Activated CD4-positive, alpha-beta T cell treated with anti-CD3 and anti-CD28 coated beads, Interleukin-2, amount 50 U/mL, for 48 hours (primary cell): ENCODE measurements around the gene EYA3.

Source experiments
- DNase-seq, 2 experiments: peaks; one replicate each; pipeline ENCODE4 v3.0.0-alpha.2; 2020

EYA3 gene, protein sequence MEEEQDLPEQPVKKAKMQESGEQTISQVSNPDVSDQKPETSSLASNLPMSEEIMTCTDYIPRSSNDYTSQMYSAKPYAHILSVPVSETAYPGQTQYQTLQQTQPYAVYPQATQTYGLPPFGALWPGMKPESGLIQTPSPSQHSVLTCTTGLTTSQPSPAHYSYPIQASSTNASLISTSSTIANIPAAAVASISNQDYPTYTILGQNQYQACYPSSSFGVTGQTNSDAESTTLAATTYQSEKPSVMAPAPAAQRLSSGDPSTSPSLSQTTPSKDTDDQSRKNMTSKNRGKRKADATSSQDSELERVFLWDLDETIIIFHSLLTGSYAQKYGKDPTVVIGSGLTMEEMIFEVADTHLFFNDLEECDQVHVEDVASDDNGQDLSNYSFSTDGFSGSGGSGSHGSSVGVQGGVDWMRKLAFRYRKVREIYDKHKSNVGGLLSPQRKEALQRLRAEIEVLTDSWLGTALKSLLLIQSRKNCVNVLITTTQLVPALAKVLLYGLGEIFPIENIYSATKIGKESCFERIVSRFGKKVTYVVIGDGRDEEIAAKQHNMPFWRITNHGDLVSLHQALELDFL

DNA sequence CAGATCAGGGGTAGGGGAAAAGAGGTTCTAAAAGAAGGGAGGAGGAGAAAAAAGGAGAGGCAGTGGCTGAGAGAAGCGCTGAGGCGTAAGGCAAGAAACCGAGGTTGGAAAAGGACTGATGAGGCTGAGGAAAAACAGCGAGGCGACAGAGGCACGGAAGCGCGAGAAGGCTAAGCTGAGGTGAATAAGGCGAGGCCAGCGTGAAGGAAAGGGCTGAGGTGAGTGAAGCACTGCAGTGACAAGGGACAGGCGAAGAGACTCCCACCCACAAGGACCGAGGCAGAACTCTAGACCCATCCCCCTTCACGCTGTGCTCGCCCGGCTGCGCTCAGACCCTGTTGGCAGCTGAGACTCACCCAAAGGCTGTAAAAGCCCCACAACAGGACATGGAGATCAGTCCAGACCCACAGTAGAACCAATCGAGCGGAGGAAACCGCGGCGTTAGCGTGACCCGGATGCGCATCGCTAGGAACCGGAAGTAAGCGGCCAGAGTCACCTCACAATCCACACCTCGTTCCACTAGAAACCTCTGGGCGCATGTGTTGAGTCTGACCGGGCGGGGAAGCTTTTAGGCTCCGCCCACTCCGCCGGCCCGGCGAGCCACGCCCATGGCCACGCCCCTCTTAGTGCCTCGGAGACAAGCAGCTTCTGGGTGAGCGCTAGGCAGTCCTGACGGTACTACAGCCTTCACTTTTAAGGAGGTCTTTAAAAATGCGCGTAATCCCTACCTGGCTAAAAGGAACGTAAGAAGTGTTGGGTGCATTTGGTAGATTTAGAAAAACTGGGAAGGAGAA is at the start of gene EYA3:
Gene EYA3, minus strand, starts transcription at position 443 of the 794 bp plus-strand sequence. CDS start 30,584 bp downstream, outside the sequence.
- DNase-seq = peak; percentile 99

DNA sequence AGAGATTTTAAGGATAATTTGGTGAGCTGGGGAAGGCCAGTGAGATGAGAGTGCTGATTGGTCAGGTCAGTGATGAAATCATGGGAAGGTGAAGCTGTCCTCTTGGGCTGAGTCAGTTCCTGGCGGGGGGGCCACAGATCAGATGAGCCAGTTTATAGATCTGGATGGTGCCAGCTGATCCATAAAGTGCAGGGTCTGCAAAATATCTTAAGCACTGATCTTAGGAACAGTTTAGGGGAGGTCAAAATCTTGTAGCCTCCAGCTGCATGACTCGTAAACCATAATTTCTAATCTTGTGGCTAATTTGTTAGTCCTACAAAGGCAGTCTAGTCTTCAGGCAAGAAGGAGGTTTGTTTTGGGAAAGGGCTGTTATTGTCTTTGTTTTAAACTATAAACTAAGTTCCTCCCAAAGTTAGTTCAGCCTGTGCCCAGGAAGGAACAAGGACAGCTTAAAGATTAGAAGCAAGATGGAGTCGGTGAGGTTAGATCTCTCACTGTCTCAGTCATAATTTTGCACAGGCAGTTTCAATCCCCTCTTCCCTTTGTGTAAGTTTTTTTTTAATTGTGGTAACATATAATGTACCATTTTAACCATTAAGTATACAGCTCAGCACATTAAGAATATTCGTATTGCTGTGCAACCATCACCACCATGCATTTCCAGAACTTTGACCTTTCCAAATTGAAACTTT is 48.7 kb upstream of the EYA3 start:
- no peak for DNase-seq

DNA sequence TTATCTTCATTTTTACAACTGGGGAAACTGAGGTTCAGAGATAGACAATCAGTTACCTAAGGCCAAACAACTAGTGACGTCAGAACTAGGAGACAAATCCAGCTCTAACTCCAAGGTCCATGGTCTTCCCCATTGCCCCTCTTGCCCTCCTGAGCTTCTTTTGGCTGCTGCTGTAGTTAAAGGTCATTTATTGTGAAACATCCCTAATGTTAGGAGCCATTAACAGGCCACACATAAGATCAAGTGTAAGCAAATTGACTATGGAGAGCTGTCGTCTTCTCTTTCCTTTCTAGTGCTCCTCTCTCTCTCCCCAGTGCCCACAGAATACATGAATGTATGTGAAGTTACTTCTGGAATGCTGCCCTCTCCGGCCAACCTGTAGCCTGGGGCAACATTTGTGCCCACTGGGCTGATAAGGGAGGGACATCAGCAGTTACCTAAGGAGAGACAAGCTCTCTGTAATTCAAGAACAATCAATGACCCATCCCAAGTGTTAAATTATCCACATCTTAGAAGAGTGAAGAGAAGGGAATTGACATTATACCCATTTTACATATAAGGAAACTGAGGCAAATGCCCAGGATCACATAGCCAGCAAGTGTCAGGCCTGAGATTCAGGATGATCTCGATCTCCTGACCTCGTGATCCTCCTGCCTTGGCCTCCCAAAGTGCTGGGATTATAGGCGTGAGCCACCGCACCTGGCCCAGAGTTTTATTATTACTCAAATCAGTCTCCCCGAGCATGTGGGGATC is 47.9 kb upstream of the EYA3 start:
- no peak for DNase-seq

DNA sequence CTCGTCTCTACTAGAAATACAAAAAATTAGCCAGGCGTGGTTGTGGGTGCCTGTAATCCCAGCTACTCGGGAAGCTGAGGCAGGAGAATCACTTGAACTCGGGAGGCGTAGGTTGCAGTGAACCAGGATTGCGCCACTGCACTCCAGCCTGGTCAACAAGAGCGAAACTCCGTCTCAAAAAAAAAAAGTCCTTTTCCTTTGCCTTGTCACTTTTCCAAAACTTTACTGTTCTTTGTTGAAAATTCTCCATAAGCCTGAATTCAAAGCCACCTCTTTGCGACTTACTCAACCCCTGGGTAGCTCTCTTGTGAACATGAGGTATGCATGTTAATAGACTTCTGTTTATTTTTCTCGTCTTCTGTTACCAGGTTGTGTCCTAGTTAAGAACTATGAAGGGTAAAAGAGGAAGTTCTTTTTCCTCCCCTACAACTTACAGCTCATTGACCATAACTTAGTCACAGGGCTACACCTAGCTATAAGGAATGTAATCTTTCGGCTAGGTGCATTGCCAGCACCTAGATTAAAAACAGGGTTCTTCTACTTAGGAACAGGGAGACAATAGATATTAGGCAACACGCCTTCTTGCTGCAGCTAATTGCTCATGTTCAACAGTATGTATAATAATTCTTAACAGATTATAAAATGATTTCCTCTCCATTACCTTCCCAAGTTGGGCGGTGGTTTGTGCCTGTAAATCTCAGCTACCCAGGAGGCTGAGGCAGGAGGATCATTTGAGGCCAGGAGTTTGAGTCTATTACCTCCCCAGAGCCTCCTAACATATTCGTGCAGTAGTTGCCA is 47.2 kb upstream of the EYA3 start:
- no peak for DNase-seq

DNA sequence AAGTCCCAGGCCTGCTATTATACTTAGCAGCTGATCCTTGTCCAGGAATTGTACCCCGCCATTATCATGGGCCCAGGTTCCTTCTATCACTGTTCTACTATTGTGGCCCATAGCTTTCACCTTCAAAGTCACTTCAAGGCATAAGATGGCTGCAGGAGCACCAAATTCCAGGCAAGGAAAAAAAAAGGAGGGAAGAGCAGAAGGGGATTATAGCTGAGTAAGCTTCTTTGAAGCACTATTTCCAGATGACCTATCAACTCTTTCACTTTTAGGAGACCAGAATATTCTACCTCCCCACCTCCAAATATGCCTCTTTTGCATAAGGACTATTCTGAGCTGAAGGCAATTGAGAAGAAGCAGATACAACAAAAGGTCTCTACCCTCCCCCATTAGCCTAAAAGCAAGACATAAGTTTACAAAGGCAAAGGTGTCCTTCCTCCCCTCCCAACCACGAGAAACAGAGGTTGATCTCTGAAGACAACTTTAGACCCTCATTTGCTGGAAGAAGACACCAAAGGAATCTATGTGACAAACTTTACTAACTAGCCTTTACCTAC is 46.3 kb upstream of the EYA3 start:
- no peak for DNase-seq

DNA sequence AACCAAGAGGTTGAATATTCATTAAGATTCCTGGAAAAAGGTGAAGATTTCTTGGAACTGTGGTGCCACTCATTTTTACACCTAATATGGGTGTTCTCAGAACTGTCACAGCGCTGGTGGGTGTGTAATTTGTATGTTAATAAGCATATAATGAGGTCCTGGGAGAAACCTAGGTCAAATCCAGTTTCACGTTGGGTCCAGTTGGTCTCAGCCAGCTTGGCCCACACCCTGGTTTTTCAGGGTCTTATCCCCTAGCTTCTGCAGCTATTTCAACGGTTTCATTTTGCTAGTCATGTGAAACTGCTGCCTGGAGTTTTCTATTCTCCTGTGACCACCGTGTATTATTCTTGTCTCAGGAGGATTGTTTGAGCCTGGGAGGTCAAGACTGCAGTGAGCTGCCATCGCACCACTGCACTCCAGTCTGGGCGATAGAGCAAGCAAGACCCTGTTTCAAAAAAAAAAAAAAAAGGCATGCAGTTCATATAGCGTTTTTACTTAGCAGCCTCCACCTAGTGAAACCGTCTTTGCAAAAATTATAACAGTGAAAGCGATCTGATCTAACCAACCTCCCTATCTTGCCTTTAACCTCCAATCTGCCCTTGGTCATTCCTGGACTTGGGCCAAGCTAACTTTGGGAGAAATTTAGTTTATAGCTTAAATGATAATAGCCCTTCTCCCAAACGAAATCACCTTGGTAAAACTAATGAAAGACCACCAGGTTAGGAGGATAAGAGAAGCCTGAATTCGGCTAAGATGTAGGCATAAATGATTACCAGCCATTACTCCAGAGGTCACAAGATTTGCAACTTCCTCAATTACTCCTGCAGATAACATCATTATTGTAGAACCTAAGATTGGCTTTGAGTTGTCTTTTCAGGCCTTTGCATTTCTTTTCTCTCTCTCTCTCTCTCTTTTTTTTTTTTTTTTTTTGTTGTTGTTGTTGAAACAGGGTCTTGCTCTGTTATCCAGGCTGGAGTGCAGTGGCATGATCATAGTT is 44.1 kb upstream of the EYA3 start:
- no peak for DNase-seq

DNA sequence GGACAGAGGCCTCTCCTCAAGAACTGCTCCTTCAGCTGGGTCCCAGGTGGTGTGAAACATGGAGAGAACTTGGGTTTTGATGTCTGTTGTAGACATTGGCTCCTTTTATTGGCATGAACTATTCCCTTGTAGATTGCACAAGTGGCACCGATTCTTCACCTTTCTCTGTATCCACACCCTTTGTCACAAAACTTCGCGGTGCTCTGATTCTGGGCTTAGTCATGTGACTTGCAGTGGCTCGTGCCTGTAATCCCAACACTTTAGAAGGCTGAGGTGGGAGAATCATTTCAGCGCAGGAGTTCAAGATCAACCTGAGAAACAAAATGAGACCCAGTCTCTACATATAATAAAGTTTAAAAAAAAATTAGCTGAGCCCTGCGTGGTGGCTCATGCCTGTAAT is 42.5 kb upstream of the EYA3 start:
- no peak for DNase-seq

DNA sequence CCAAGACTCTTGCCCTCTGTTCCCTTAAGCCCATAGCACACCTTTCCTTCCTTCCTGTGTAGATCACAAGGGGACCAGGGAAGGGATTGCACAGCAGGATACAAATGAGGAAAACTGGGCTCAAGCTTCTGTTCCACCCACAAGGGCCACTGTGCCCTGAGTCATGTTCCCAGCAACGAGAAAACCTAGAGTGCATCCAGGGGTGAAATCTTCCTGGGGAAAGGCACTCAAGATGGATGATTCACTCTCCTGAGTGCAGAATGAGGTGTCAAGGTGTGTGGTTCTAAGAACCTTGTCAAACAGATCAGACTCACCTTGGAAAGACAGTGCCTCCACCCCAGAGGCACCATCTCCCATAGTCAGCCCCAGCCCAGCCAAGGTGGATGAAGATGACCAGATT is 40.7 kb upstream of the EYA3 start:
- no peak for DNase-seq

DNA sequence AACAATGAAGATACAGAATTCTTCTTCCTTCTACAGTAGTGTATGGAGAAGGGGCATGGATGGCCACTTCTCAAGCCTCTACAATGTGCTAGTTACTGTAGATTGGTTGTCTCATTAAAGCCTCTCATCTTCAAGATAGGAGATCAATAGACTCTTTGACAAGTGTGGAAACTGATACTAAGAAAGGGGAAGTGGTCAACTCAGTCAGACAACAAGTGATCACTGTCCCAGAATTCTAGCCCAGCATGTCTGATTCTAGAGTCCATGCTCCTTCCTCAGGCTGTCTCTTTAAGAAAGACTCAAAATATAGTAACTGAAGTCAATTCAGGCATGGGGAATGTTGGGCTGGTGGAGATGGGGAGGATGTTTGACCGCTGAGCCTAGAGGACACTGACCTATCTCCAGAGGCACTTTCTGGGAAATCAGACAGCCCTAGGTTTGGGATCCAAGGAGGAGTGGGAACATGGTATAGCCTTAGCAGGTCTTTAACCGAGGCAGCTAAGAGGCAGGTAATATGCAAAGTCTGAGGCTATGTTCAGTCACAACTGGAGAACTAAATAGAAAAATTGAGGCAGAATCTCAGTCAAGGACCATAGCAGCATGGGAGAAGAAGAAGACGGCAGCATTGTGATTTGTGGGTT is 39.3 kb upstream of the EYA3 start:
- DNase-seq = no peak

DNA sequence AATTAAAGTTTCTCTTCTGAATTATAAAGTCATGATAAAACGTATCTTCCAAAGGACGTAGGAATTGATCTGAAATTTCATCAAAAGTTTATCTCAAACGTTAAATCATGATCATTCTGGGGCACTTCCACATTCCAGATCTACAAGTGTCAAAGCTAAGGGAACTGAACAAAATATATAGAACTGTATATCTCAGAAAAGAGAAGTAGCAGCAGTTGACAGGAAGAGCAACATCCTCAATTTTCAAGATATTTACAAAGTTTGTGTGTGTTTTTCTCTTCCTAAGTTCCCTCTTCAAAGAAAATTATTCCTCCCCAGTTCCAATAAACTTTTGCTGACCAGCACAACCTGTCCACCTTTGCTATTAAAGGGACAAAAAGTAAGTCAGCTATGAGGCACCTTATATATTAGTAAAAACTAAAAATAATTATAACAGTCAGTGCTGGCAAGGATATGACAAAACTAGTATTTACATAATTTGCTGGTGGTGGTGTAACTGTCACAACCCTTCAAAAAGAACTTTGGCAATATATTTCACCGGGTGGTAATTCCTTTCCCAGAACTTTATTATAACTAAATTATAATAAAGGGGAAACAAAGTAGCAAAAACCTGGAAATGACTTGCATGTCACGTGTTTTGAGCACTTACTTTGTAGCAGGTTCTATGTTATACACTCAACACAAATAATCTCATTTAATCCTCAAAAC is 38.5 kb upstream of the EYA3 start:
- no peak for DNase-seq

DNA sequence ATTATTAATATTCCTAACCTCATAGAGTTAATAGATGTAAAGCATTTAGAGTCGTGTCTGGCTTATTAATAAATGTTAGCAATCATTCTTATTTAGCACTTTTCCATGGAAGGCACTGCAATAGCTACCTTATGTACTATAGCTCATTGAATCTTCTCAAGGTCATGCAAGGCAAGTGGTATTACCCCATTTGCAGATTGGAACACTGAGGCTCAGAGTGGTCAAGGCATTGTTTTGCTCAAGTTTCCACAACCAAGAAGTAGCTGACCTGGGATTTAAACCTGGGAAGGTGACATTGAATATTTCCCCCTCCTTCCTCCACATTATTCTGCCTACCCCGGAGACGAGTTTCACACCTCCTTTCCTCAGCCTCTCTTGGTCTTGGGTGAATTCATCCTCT is 37.8 kb upstream of the EYA3 start:
- DNase-seq = no peak

DNA sequence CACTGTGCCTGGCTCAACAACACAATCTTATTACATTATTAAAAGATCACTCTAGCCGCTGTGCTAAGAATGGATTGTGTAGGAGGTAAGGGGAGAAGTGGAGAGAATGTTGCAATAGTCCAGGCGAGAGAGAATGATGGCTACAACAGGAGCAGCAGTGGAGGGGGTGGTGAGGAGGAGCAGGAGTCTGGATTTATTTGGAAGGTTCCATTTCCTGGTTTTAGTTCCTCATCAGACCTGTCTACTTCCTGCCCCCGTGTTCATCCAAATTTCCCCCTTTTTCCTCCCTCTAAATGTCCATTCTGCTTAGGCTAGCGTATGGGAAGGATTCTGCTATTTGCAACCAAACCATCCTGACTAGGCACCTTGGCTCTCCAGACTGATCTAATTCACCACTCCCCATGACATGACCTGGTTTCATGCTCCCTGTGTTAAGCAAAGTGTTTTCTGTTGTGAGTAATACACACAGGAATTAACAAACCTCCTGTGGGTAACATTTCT is 35.1 kb upstream of the EYA3 start:
- no peak for DNase-seq

DNA sequence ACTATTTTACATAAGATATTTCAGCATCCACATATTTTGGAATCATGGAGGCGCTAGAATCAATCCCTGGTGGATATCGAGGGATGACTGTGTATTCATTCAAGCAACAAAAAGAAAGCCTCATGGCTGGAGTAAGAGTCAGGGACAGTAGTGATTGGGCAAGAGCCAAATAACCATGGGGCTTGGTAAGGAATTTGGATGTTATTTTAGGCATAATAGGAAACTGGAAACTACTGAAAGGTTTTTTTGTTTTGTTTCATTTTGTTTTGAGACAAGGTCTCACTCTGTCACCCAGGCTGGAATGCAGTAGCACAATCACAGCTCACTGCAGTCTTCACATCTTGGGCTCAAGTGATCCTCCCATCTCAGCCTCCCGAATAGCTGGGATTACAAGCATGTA is 33.8 kb upstream of the EYA3 start:
- no peak for DNase-seq

DNA sequence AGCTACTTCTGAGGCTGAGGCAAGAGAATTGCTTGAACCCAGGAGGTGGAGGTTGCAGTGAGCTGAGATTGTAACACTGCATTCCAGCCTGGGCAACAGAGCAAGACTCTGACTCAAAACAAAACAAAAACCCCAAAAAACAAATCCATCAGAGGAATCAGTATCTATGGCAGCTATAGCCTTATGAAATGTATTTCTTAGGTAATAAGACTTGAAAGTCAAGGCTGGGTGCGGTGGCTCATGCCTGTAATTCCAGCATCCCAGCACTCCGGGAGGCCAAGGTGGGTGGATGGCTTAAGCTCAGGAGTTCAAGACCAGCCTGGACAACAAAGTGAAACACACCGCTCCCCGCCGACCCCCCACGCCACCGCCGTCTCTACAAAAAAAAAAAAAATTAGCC is 31.1 kb upstream of the EYA3 start:
- no peak for DNase-seq

DNA sequence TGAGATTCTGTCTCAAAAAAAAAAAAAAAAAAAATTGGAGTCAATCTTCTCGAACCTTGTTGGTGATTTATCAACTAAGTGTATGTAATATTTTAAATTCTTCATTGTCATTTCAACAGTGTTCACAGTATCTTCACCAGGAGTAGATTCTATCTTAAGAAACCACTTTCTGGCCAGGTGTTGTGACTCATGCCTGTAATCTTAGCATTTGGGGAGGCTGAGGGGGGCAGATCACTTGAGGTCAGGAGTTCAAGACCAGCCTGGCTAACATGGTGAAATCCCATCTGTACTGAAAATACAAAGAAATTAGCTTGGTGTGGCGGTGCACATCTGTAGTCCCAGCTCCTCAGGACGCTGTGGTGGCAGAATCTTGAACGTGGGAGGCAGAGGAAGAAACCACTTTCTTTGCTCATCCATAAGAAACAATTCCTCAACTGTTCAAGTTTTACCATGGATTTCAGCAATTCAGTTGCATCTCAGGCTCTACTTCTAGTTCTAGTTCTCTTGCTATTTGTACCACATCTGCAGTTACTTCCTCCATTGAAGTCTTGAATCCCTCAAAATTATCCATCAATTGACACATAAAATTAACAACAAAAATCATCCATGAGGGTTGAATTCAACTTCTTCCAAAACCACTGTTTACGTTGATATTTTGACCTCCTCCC is 30.4 kb upstream of the EYA3 start:
- no peak for DNase-seq

DNA sequence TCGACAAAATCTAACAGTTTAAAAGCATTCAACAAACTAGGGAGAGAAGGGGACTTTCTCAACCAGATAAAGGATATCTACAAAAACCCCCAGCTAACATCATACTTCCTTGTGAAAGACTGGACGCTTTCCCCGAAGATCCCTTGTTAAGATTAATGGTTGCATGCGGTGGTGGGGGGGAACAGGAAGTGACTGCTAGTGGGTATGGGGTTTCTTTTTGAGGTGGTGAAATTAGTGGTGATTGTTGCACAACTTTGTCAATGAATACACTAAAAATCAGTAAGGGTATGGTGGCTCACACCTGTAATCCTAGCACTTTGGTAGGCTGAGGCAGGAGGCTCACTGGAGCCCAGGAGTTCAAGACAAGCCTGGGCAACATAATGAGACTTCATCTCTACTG is 26.9 kb upstream of the EYA3 start:
- DNase-seq = peak; percentile 44 to 58

DNA sequence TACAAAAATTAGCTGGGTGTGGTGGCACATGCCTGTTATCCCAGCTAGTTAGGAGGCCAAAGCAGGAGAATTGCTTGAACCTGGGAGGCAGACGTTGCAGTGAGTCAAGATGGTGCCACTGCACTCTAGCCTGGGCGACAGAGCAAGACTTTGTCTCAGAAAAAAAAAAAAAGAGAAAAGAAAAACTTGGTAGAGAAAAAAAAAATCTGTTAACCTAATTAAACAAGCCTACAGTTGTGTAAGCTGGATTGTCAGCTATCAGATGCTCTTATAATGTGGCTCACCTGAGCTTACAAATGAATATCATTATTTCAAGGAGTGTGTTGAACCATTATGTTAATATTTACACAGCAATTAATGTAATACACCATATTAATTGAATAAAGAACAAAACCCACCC is 26.4 kb upstream of the EYA3 start:
- DNase-seq = no peak

DNA sequence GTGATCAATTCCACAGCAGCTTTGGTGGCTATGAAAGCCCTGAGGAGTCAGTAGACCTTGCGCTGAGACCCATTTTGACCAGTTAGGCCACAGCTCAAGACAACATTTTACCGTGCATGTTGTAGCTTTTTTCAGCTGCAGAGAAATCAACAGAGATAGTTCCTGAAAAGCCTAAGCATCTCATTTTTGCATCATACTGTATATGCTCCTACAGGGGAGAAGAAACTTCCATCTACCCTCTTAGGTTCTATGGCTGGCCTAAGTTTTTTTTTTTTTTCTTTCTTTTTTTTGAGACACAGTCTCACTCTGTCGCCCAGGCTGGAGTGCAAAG is 24.8 kb upstream of the EYA3 start:
- no peak for DNase-seq
